ENCODE results near the gene MUC5AC. TPM values are rescaled to one million over a fixed set of nuclear protein-coding genes. Genes with fewer than 3 reads are reported as not detected.

MUC5AC gene
- total RNA-seq, 2 donors from 2014 or later, result not detected

- DNase-seq, result no peak
- no peaks in the 10 kb centered on the region for H3K36me3 ChIP-seq (ENCODE audit: control insufficient read depth, insufficient read depth, low read length)
- no peak overlapping the region for H3K4me3 ChIP-seq (ENCODE audit: low read length)
- Mint-ChIP-seq H3K9me3 (no peaks in the 10 kb centered on the region), H3K36me3 (ENCODE audit: low read depth) (no peaks in the 10 kb centered on the region), H3K27ac (no peak overlapping the region), H3K27me3 (ENCODE audit: insufficient read depth) (no peaks in the 10 kb centered on the region), H3K4me1 (peaks cover 6% of the 10 kb centered on the region), H3K4me3 (no peak overlapping the region)
- H3K4me1 ChIP-seq (ENCODE audit: control insufficient read depth, insufficient read depth, low read length), result no peaks in the 10 kb centered on the region
- peaks cover 14% of the 10 kb centered on the region for H3K9me3 ChIP-seq (ENCODE audit: control insufficient read depth, low read length)
- no peaks in the 10 kb centered on the region for H3K27me3 ChIP-seq (ENCODE audit: control insufficient read depth, insufficient read depth, low read length, poor library complexity, severe bottlenecking)
- no peak overlapping the region for H3K27ac ChIP-seq (ENCODE audit: low read depth, low read length)
- no peak overlapping the region for H3K9ac ChIP-seq (ENCODE audit: extremely low read depth, low read length, poor library complexity, severe bottlenecking)
- no peak for TF ChIP-seq CTCF (conservative IDR thresholded peaks at IDR 0.05)
These were observed 2.5 kb upstream of the MUC5AC start for GRCh38 chr11:1155274-1155693.

- Histone ChIP-seq H3K4me1 (ENCODE audit: control insufficient read depth, insufficient read depth, low read length) (no peaks in the 10 kb centered on the region), H3K27me3 (ENCODE audit: control insufficient read depth, insufficient read depth, low read length, poor library complexity, severe bottlenecking) (no peaks in the 10 kb centered on the region), H3K9me3 (ENCODE audit: control insufficient read depth, low read length) (peaks cover 14% of the 10 kb centered on the region), H3K36me3 (ENCODE audit: control insufficient read depth, insufficient read depth, low read length) (no peaks in the 10 kb centered on the region), H3K9ac (ENCODE audit: extremely low read depth, low read length, poor library complexity, severe bottlenecking) (no peak overlapping the region), H3K4me3 (ENCODE audit: low read length) (no peak overlapping the region), H3K27ac (ENCODE audit: low read depth, low read length) (no peak overlapping the region)
- Mint-ChIP-seq H3K9me3 (no peaks in the 10 kb centered on the region), H3K27me3 (ENCODE audit: insufficient read depth) (no peaks in the 10 kb centered on the region), H3K27ac (no peak overlapping the region), H3K4me1 (peaks cover 2% of the 10 kb centered on the region), H3K4me3 (no peak overlapping the region), H3K36me3 (ENCODE audit: low read depth) (no peaks in the 10 kb centered on the region)
- no peak for TF ChIP-seq CTCF (conservative IDR thresholded peaks at IDR 0.05)
- WGBS, 2 experiments (ENCODE audit: insufficient coverage in 1 of 2, insufficient read length in 1 of 2), result 85 to 91% methylated on average over 5 to 7 of the region's 7 CpGs
- DNase-seq, result no peak
These were observed 1.0 kb upstream of the MUC5AC start for GRCh38 chr11:1156506-1157340.

GRCh38 chr11:1157341-1157644 is 460 bp upstream of the MUC5AC start:
- H3K27ac ChIP-seq (ENCODE audit: low read depth, low read length), result no peak overlapping the region
- DNase-seq, result no peak
- no peak overlapping the region for H3K4me3 ChIP-seq (ENCODE audit: low read length)
- 90 to 92% methylated on average over 2 to 4 of the region's 4 CpGs for WGBS, 2 experiments (ENCODE audit: insufficient coverage in 1 of 2, insufficient read length in 1 of 2)
- TF ChIP-seq CTCF (conservative IDR thresholded peaks at IDR 0.05), result no peak
- Mint-ChIP-seq H3K4me3 (no peak overlapping the region), H3K27me3 (ENCODE audit: insufficient read depth) (no peaks in the 10 kb centered on the region), H3K9me3 (no peaks in the 10 kb centered on the region), H3K36me3 (ENCODE audit: low read depth) (no peaks in the 10 kb centered on the region), H3K27ac (no peak overlapping the region), H3K4me1 (peaks cover 2% of the 10 kb centered on the region)
- no peaks in the 10 kb centered on the region for H3K4me1 ChIP-seq (ENCODE audit: control insufficient read depth, insufficient read depth, low read length)
- peaks cover 14% of the 10 kb centered on the region for H3K9me3 ChIP-seq (ENCODE audit: control insufficient read depth, low read length)
- no peaks in the 10 kb centered on the region for H3K27me3 ChIP-seq (ENCODE audit: control insufficient read depth, insufficient read depth, low read length, poor library complexity, severe bottlenecking)
- H3K36me3 ChIP-seq (ENCODE audit: control insufficient read depth, insufficient read depth, low read length), result no peaks in the 10 kb centered on the region
- no peak overlapping the region for H3K9ac ChIP-seq (ENCODE audit: extremely low read depth, low read length, poor library complexity, severe bottlenecking)
